WI38 (cell line): ENCODE data around the gene ABCB1.

Experiments used
- H3K4me3 ChIP-seq: 2 replicates; pipeline ENCODE4 v1.5.1; 2011; ENCODE audit warnings: low read depth, mild to moderate bottlenecking, control low read depth, low read length
- TF ChIP-seq, protein P1 (sequence below): IDR thresholded peaks from 2 replicates; pipeline ENCODE4 v1.5.1; 2012; ENCODE audit warnings: low read depth, mild to moderate bottlenecking, control low read depth, low read length

ABCB1 gene

DNA sequence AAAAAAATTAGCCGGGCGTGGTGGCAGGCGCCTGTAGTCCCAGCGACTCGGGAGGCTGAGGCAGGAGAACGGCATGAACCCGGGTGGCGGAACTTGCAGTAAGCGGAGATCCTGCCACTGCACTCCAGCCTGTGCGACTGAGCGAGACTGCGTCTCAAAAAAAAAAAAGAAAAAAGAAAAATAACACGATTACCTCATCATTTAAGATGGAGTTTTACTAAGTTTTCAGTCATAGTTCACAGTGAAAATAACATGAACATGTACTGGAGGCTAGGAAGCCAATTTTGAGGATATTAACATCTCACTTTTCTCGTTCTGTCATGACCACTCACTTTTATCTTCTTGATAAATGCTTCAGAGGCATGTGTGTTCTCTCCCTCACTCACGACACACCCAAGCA lies 24.4 kb upstream of the ABCB1 start:
- TF ChIP-seq, protein P1, sequence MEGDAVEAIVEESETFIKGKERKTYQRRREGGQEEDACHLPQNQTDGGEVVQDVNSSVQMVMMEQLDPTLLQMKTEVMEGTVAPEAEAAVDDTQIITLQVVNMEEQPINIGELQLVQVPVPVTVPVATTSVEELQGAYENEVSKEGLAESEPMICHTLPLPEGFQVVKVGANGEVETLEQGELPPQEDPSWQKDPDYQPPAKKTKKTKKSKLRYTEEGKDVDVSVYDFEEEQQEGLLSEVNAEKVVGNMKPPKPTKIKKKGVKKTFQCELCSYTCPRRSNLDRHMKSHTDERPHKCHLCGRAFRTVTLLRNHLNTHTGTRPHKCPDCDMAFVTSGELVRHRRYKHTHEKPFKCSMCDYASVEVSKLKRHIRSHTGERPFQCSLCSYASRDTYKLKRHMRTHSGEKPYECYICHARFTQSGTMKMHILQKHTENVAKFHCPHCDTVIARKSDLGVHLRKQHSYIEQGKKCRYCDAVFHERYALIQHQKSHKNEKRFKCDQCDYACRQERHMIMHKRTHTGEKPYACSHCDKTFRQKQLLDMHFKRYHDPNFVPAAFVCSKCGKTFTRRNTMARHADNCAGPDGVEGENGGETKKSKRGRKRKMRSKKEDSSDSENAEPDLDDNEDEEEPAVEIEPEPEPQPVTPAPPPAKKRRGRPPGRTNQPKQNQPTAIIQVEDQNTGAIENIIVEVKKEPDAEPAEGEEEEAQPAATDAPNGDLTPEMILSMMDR: no peak
- H3K4me3 ChIP-seq: no peak overlapping the region

DNA sequence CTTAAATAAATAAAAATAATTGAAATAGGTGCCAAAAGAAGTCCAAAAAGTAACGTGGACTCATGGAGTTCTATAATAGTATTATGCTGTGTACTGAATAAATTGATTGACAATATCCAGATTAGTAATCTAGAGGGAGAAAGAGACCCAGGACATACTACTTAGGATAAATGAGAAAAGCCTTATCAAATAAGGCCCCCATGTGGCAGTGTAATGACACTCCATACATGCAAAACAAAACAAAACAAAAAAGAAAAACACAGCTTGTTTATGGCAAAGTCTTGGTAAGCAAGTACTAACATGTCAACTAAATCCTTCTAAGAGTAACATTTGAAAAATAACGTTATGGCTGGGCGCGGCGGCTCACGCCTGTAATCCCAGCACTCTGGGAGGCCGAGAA lies 23.9 kb upstream of the ABCB1 start:
- TF ChIP-seq, protein P1: no peak
- no peak overlapping the region for H3K4me3 ChIP-seq

DNA sequence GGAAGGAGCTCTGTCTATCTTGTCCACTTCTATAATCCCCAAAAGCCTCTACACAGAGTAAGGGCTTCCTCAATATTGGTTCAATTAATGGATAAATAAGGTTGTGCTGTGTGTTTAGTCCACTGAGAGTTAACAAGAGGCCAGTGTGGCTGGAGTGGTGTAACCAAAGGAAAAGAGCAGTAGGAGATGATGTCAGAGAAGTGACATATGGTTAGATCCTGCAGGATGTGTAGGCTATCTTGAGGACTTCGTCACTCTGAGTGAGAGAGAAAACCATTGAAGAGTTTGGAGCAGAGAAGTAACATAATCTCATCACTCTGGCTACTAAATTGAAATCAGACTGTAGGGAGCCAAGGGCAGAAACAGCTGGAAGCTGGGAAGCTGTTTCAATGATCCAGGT lies 14.5 kb upstream of the ABCB1 start:
- TF ChIP-seq, protein P1: no peak
- H3K4me3 ChIP-seq: no peak overlapping the region

DNA sequence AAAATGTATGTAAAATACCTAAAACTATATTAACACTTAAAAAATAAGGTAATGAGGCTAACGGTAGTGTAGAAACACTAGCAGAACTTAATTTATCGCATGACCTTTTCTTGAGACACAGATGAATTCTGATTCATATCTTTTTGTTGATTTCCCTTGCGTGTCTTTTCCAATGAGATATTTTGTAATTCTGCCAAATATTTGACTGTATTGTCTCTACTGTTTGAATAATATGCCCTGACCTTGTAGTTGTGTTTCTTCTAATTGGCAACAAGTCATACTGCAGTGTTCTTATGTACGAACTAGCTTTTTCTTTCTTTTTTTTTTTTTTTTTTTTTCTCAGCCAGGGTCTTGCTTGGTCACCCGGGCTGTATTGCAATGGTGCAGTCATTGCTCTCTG lies 9.2 kb upstream of the ABCB1 start:
- TF ChIP-seq, protein P1: no peak
- no peak overlapping the region for H3K4me3 ChIP-seq

DNA sequence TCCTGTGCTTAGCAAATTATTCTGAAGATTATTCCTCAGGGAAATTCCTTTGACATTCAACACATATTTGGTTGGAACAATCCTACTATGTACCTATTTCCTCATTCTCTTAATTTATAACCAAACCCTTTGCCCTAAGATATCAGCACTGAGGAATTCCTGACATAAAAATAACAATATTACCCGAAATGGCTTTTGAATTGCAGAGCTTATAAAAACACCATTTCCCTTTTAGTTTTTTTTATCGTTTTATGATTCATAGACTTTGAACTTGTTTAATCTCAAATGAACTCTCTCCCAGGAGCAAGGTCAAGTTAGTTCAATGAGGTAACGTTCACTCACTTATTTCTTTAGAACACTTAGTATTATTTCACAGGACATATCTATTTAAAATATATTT lies 7.7 kb upstream of the ABCB1 start:
- no peak overlapping the region for H3K4me3 ChIP-seq
- TF ChIP-seq, protein P1: no peak

DNA sequence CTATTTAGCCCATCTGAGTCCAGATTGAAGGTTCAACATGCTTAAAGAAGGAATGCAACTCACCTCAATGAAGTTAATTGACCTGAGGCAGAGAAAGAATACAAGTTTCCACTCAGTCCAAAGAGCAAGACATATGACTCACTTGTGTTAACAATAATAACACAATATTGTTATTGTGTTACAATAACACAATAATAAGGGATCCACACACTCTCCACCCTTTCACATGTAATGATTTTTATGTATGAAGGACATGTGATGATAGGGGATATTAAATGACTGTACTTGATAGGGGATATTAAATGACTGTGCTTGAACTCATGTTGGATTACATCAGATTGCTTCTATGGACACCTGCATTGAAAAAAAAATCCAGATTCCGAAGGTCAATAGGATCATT lies 3.6 kb upstream of the ABCB1 start:
- no peak overlapping the region for H3K4me3 ChIP-seq
- TF ChIP-seq, protein P1: no peak

DNA sequence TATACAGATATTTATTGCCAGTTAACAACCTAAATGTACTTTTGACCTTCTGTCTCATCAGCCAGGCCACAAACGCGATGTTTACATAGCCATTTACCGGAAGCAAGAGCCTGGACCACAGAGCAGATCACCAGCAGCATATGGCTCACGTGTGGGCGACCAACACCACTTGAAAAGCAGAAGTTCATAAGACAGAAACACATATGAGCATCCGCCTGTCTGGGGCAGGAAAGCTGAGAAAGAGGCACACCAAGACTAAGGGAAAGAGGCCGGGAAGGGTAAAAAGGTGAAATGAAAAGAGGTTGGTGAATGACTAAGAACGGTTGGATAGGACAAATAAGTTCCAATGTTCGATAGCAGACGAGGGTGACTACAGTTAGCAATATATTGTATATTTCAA lies 1.3 kb downstream of the ABCB1 start:
- no peak overlapping the region for H3K4me3 ChIP-seq
- TF ChIP-seq, protein P1: no peak
